GM18519 (cell line): ENCODE results near the gene KRT6A.

Experiments used
- ATAC-seq: cut with Tn5 transposase; IDR thresholded peaks from one replicate; pipeline ENCODE4 v1.9.1; 2021; ENCODE audit warnings: mild to moderate bottlenecking, moderate library complexity; ENCODE audit not compliant: unreplicated experiment, low FRiP score

KRT6A gene

GRCh38 chr12:52493172-52493571 lies at the start of gene KRT6A:
KRT6A (minus strand) TSS chr12:52493257; CDS start chr12:52493188, 69 bp downstream.
- ATAC-seq, result no peak

GRCh38 chr12:52542157-52542556 lies 49.1 kb upstream of the KRT6A start:
- ATAC-seq, result no peak

DNA sequence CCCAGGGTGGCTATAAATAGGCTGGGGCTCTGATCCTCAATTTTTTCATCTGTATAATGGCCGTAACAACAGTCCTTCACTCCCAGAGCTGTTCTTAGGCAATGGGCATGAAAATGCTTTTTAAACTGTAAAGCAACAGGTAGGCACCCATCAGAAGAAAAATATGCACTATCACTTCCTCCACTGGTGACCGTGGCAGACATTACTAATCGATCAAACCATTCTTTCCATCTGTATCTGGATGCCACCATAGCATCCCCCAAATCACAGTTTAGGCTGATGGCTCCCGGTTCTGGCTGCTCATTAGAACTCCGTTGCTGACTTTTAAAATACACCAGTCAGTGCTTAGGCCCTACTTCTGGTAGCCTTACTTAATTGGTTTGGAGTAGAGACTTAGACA lies 48.7 kb upstream of the KRT6A start:
- no peak for ATAC-seq

DNA sequence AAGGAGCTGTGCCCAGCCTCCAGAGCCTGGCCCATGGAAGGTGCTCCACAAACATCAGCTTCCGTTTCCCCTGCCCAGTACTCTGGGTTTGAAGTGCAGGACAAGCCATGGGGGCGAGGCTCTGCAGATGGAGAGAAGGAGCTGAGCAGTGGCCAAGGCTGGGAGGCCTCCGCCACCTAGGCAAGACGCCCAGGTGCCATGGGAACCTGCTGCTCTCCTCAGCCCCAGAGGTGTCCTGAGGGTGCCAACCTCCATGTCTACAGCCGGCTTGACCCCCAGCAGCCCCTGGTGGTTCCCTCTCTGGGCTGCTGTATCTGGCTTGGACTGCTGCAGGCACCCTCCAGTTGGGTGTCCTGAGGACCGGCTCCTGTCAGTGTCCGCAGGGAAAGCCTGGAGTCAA lies 47.5 kb upstream of the KRT6A start:
- ATAC-seq, result no peak

DNA sequence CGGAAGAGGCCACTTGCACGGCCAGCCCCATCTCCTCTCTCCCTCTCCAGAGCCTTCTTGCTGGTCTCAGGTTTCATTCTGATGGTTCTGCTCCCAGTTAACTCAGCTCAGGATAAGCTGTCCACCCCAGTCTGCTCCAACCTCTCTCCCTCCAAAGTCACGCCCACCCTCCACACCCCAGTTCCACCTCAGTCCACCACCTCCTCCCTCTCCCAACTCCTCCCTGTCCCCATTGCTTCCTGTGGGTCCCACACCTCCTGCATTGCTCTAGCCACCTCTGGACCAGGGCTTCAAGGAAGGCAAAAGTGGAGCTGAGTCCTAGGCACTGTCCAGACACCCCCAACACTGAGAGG lies 46.7 kb upstream of the KRT6A start:
- ATAC-seq, result no peak

DNA sequence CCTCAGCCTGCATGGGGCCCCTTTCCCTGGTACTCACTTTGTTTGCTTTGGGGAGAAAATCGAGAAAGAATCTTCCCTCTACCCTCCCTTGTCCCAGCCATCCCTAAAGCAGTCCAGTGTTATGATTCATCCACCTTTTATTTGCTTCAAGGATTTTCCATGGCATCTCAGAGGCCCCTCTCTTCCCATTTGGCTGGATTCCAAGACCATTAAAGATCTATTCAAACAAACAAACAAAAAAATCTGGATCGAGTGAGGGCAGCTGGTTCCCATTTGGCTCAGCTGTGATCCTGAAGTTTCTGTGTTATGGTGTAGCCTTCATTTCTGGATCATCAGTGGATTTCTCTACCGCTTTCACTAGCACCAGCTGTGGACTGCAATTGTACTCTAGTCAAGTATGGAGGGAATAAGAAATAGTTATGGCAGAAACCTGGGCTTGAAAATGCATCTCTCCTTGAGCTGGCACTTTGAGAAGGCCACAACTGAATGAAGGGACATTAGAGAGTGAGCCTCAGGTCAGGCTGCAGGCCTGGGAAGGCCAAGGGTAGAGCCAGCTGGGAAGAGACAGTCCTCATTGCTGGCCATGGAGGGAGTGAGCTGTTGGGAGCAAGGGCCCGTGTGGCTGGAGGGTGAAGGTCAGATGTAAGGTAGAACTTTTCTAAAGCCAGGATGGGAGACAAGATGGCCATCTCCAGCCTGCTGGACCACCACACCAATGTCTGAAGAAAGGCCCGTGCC lies 46.2 kb upstream of the KRT6A start:
- ATAC-seq, result no peak

DNA sequence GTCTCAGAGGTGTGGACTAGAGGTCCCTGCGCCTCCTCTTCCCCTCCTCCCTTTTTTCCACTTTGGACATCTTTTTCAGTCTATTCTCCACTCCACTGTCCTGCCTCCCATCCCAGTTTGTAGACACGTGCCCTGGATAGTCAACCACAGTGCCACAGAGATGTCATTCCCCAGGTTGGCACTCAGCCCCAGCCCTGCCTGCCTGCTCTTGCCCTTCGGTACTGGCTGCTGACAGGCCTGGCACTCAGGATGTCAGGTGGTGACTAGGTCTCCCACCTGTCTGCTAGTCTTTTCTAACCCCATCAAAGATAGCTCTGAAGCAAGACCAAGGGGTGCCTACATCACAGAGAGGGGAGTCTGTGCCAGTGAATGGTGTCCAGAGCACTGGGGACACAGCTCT lies 44.0 kb upstream of the KRT6A start:
- no peak for ATAC-seq

DNA sequence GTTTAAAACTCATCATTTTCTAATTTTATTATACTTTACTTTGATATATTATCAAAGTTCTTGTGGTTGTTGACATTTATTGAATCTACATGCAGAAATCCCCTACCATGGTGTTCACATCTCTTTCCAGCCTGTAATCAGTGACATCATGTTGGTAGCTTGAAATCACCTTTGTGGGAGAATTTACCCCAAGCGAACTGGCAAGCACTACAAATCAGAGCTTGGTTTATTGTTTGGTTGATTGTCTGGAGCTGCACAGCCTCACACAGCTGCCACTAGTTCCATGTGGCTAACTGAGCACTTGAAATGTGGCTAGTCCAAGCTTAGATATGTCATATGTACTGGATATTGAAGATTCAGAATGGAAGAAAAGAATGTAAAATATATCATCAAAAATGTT lies 42.5 kb upstream of the KRT6A start:
- no peak for ATAC-seq

DNA sequence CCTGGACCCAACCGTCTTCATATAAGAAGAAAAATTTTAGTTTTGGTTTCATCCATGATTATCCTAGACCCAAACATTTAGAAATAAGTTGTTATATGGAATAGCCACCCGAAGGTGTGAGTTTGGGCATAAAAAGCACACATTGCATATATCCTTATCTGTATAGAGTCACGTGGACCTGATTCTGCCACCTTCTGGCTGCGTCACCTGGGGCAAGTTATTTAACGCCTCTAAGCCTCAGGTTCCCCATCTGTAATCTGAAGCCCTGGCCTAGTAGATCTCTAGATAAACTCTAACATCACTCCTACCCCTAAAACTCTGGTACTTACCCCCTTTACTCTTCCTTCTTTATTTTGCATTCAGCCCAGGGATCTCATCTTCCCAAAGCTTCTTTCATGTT lies 41.4 kb upstream of the KRT6A start:
- ATAC-seq, result no peak

DNA sequence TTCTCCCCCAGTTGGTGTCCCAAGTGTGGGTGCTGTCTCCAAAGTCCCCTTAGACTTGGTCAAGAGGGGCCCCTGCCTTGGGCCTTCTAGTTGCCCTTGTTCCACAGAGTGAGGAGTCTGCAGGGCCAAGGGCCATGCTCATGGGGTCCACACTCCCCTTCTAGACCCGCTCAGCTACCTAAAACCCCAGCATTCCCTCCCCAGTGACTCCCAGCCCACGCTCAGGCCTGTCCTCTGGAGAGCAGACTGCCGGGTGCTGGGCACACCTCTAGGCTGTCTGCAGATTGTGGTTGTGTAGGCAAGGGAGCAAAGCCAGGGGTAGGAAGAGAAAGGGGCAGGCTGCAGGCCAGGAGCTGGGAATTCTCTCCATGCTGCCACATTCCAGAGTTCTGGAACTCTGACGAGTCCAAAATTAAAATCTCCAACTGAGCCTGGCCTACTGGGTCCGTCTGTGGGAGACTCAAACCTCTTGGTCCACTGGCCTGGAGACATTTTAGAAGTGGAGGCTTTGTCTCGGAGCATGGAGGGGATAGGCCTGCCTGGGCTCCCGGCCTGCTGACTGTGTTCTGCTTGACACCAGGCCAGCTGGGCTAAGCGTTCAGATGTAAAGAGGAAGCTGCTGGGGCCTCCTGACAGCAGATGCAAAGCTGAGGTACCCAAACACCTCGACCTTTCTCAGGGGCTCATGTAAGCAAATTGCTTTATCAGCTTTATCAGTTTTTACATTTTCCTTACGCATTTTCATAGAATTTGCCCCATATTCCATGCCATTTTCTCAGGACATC lies 40.8 kb upstream of the KRT6A start:
- no peak for ATAC-seq

- ATAC-seq, result no peak
These were observed 39.6 kb upstream of the KRT6A start for GRCh38 chr12:52532636-52533035.

DNA sequence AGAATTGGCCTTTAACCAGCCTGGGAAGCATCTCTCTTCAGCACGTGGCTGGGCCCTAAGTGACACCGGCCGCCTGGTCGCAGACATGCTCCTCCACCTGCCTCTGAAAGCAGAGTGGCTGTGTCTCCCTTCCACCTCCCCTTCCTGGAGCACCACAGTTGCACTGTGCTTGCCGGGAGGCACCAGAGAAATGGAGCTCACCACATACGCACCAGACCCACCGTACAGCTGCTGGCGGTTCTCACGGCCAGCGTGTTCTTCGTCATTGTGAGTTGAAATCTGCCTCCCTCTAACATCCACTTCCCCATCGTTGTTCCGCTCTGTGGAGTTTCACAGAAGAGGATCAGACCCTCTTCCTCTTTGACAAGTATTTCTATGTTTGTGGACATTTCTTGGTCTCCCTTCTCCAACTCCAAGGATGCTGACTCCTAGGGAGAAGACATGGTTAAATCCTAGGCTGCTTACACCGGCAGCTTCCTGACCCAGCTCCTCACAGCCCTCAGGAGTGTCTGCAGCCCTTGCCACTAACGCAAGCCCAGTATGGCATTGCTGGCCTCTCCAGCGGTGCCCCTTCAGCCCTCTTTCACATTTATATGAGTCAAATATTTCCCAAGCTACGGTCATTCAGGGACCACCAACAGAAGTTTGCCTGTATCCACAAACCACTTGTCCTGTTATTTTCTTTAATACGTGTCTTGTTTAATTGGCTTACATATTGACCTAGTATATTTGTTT lies 38.7 kb upstream of the KRT6A start:
- ATAC-seq, result no peak

DNA sequence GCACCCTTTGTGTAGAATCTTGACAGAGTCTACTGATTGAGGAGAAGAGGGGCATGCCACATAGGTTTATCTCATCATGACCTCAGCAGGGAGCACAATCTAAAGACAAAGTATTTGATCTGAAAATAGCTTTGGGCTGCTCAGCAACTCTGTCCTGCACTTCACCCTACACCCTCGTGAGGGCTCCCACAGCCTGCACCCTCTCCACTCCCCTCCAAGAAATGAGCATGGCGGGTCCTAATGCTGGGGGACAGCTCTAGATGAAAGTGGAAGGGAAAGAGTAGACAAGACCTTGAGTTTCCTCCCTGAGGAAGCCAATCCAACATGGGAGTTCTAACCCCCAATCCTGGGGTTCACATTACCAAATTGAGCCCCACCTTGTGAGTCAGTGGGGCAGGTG lies 37.8 kb upstream of the KRT6A start:
- no peak for ATAC-seq

- ATAC-seq, result no peak
These were observed 37.3 kb upstream of the KRT6A start for GRCh38 chr12:52530366-52530765.

GRCh38 chr12:52529846-52530245 lies 36.8 kb upstream of the KRT6A start:
- no peak for ATAC-seq

DNA sequence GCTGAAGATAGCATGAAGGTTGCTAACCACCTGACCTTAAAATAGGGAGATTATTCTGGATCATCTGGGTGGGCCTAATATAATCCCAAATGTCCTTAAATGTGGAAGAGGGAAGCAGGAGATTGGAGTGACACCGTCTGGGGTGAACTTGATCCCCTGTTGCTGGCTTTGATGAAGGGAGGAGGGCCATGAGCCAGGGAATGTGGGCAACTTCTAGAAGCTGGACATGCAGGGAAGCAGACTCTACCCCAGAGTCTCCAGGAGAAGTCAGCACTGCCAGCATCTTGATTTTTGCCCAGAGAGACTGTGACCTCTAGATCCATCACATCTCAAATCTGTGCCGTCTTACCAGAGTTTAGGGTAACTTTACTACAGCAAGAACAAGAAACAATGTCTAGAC lies 36.4 kb upstream of the KRT6A start:
- no peak for ATAC-seq

DNA sequence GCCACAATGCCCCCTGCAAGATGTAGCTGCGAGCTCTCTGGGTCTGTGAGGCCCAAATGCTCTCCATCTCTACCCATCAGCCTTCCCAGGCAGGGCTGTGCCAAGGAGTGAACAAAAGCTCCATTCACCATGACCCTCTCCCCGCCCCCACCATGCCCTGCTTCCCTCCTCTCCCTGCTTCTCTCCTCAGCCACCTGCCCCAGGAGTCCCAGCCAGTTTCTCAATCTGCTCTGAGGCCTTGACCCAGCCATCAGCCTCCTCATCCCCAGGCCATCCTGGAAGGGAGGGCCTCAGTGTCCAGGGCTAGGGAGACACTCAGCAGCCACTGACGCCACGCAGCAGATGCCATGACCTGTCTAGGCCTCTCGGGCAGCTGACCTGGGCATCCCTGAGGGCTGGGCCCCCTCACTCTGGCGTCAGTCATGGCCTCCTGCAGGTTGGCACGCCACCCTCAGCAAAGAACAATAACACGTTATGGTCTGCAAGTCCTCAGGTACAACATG lies 35.6 kb upstream of the KRT6A start:
- ATAC-seq, result no peak

DNA sequence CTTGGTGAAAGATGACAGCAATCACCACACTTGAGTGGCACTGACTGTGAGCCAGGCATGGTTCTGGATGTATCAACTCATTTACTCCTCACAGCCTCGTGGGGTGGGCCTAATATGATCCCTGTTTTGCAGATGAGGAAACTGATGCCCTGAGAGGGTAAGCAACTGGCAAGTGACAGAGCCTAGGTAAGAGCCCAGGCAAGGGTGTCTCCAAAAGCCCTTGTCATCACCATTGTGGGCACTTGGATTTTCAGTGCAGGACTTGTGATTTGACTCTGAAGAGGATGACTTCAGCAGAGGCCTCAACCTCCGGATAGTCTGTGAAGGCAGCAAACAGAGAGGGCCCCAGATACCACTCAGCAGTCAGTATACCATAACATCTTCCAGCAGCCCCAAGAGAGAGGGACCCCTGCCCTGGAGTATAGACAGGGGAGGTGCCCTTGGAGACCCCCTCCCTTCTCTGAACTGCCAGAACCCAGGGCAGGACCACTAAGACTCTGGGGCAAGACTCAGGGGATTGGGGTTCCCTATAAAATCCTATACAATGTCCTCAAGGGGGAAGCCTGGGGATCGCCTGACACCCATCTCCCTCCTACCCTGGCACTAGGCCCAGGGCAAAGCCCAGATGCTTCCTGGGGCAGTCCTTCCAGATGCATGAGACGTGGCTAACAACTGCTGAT lies 34.2 kb upstream of the KRT6A start:
- ATAC-seq, result no peak

GRCh38 chr12:52526511-52526951 lies 33.5 kb upstream of the KRT6A start:
- ATAC-seq, result no peak

GRCh38 chr12:52525661-52526499 lies 32.8 kb upstream of the KRT6A start:
- ATAC-seq, result no peak
